OCI-LY7 (cell line): ENCODE data around the gene DENND10. TPM values are rescaled to one million over a fixed set of nuclear protein-coding genes. Genes with fewer than 3 reads are reported as not detected.
"Not testable (repeated sequence)": the region's sequence is repeated elsewhere in the genome, so short reads cannot be mapped to it uniquely, and the experiment has no call there.

Source experiments
- BruUV-seq: library from RNA; stranded (reverse); fragments of 400-500 nt; replicated peaks from 2 replicates; lab custom pipeline; 2021; lab: Mats Ljungman, UMichigan
- CTCF ChIA-PET: fragments of 300-600 bp; sonication (Branson Sonifier 250); formaldehyde crosslinking; loops from one replicate; lab custom pipeline; 2022; ENCODE audit warnings: antibody characterized with exemption; ENCODE audit not compliant: unreplicated experiment; lab: Charles Lee
- POLR2A ChIA-PET: fragments of 300-600 bp; sonication (Branson Sonifier 250); formaldehyde crosslinking; loops from one replicate; lab custom pipeline; 2022; ENCODE audit warnings: antibody characterized with exemption; lab: Charles Lee
- DNase-seq: peaks from one replicate; pipeline ENCODE4 v3.0.0-alpha.2; 2015; ENCODE audit warnings: low spot score
- H2AFZ ChIP-seq: fragments of 200-600 bp; sonication (generic), shearing (Covaris generic); 2 replicates; pipeline ENCODE4 v1.6.1; 2014; ENCODE audit warnings: mild to moderate bottlenecking, antibody characterized with exemption, low read length, moderate library complexity
- H3K27ac ChIP-seq: fragments of 200-600 bp; sonication (generic); 2 replicates; pipeline ENCODE4 v1.5.1; 2014; ENCODE audit warnings: mixed run types, low read depth, mild to moderate bottlenecking, moderate library complexity, low read length, inconsistent platforms; ENCODE audit not compliant: poor library complexity, severe bottlenecking
- H3K36me3 ChIP-seq: fragments of 200-600 bp; sonication (generic); 2 replicates; pipeline ENCODE4 v1.6.1; 2014; ENCODE audit warnings: mild to moderate bottlenecking, antibody characterized with exemption, low read length, moderate library complexity, mixed read lengths; ENCODE audit not compliant: insufficient read depth
- H3K4me1 ChIP-seq: fragments of 200-600 bp; sonication (generic); 2 replicates; pipeline ENCODE4 v1.5.1; 2014; ENCODE audit warnings: mild to moderate bottlenecking, low read length; ENCODE audit not compliant: insufficient read depth, poor library complexity, severe bottlenecking
- H3K4me2 ChIP-seq: fragments of 200-600 bp; sonication (generic); 2 replicates; pipeline ENCODE4 v1.6.1; 2014; ENCODE audit warnings: mild to moderate bottlenecking, low read length
- H3K4me3 ChIP-seq: fragments of 200-600 bp; sonication (generic); 2 replicates; pipeline ENCODE4 v1.5.1; 2014; ENCODE audit warnings: mild to moderate bottlenecking, low read depth, low read length; ENCODE audit not compliant: poor library complexity, severe bottlenecking
- H3K79me2 ChIP-seq: fragments of 200-600 bp; sonication (generic); 2 replicates; pipeline ENCODE4 v1.6.1; 2016; ENCODE audit warnings: low read depth, mild to moderate bottlenecking, low read length, moderate library complexity, mixed read lengths; ENCODE audit not compliant: insufficient read depth
- H3K9me2 ChIP-seq: fragments of 200-600 bp; sonication (generic); 2 replicates; pipeline ENCODE4 v1.6.1; 2016; ENCODE audit warnings: mild to moderate bottlenecking, low read length, mixed read lengths; ENCODE audit not compliant: insufficient read depth
- H3K9me3 ChIP-seq: fragments of 200-600 bp; sonication (generic); 2 replicates; pipeline ENCODE4 v1.6.1; 2014; ENCODE audit warnings: mild to moderate bottlenecking, mixed run types, low read length, mixed read lengths
- H4K20me1 ChIP-seq: fragments of 200-600 bp; sonication (generic); 2 replicates; pipeline ENCODE4 v1.6.1; 2014; ENCODE audit warnings: mild to moderate bottlenecking, antibody characterized with exemption, low read length, moderate library complexity, mixed read lengths; ENCODE audit not compliant: insufficient read depth
- CTCF ChIP-seq: fragments of 200-600 bp; sonication (generic); conservative IDR thresholded peaks from 2 replicates; pipeline ENCODE4 v1.5.1; 2014; ENCODE audit warnings: mild to moderate bottlenecking, antibody characterized with exemption, low read length, moderate library complexity, mixed read lengths
- EZH2phosphoT487 ChIP-seq: fragments of 200-600 bp; sonication (generic); IDR thresholded peaks from 2 replicates; pipeline ENCODE4 v1.6.1; 2018; ENCODE audit warnings: low read depth, borderline replicate concordance, mild to moderate bottlenecking, mixed run types, antibody characterized with exemption, low read length, moderate library complexity, mixed read lengths
- intact Hi-C: fragments of 100-400 bp; cut with micrococcal nuclease; formaldehyde crosslinking; loops from one replicate; pipeline ENCODE4 v1.10.0; 2022; ENCODE audit not compliant: unreplicated experiment
- total RNA-seq, 2 experiments: library from RNA; depleted of rRNA in 1 of 2; stranded (reverse); fragments of >200 nt in 1 of 2; shearing (Covaris generic) in 1 of 2; gene quantifications; 2 replicates each; pipeline ENCODE4 v1.2.3, GENCODE V29; 2014 to 2022

DENND10 gene
- total RNA-seq, 2 experiments from 2014 or later = 17.8 to 27.1 TPM

- POLR2A ChIA-PET = no interaction called here
- Histone ChIP-seq H2AFZ (no peak overlapping the region), H3K4me1 (peaks cover 4% of the 10 kb centered on the region), H3K9me2 (no peaks in the 10 kb centered on the region), H3K4me2 (no peak overlapping the region), H3K4me3 (no peak overlapping the region), H4K20me1 (no peaks in the 10 kb centered on the region), H3K9me3 (no peaks in the 10 kb centered on the region), H3K79me2 (no peaks in the 10 kb centered on the region), H3K27ac (no peak overlapping the region), H3K36me3 (peaks cover 80% of the 10 kb centered on the region)
- intact Hi-C loops = no loop called here
- CTCF ChIA-PET = no interaction called here
- TF ChIP-seq EZH2phosphoT487 (no peak), CTCF (no peak)
- no TSS peak for BruUV-seq
- no peak for DNase-seq
These were observed 45.2 kb downstream of the DENND10 start for GRCh38 chr10:119149157-119149556.

GRCh38 chr10:119149729-119150128 lies 45.8 kb downstream of the DENND10 start:
- peaks cover 4% of the 10 kb centered on the region for H3K4me1 ChIP-seq
- TF ChIP-seq CTCF = peak; percentile 48
- no peak for TF ChIP-seq EZH2phosphoT487
- intact Hi-C loops = no loop called here
- H3K4me3 ChIP-seq = no peak overlapping the region
- no peaks in the 10 kb centered on the region for H3K9me2 ChIP-seq
- DNase-seq = no peak
- BruUV-seq = no TSS peak
- no peak overlapping the region for H2AFZ ChIP-seq
- H3K9me3 ChIP-seq = no peaks in the 10 kb centered on the region
- no peak overlapping the region for H3K4me2 ChIP-seq
- POLR2A ChIA-PET = no interaction called here
- H3K36me3 ChIP-seq = peaks cover 86% of the 10 kb centered on the region
- H4K20me1 ChIP-seq = no peaks in the 10 kb centered on the region
- H3K27ac ChIP-seq = no peak overlapping the region
- CTCF ChIA-PET = no interaction called here
- no peaks in the 10 kb centered on the region for H3K79me2 ChIP-seq

- POLR2A ChIA-PET = interaction anchor here (0.6 to 1.8 kb wide), 5 partner anchors 10 to 407 kb away, joined by 3 to 9 read pairs (median 4); no protein-coding TSS in a partner anchor
- not testable (repeated sequence) for BruUV-seq
These were observed 47.7 kb downstream of the DENND10 start for GRCh38 chr10:119151601-119152000.

More at GRCh38 chr10:119151601-119152000, 47.7 kb downstream of the DENND10 start:
- H3K4me3 ChIP-seq, intact Hi-C loops, H4K20me1 ChIP-seq, H3K4me1 ChIP-seq, H3K9me2 ChIP-seq, DNase-seq, H3K9me3 ChIP-seq, H3K4me2 ChIP-seq, CTCF ChIA-PET, H3K27ac ChIP-seq, H2AFZ ChIP-seq, H3K79me2 ChIP-seq: not testable (repeated sequence)
- H3K36me3 ChIP-seq = peaks cover 93% of the 10 kb centered on the region
